Measurements from ENCODE around the gene LMF1. TPM values are rescaled to one million over a fixed set of nuclear protein-coding genes. Genes with fewer than 3 reads are reported as not detected.

Gene LMF1
- total RNA-seq, 1 donor: 35.8 TPM

GRCh38 chr16:979147-979546, 8.4 kb upstream of the LMF1 start:
- H3K27me3 ChIP-seq (ENCODE audit: insufficient read depth, low read length): peaks cover 64% of the 10 kb centered on the region
- H3K4me2 ChIP-seq (ENCODE audit: insufficient read depth, low read length): no peak overlapping the region
- no peaks in the 10 kb centered on the region for H4K20me1 ChIP-seq (ENCODE audit: insufficient read depth, low read length)
- no peak for TF ChIP-seq CTCF (IDR thresholded peaks at IDR 0.05; ENCODE audit: extremely low read depth, low read depth, low read length)
- DNase-seq (ENCODE audit: insufficient read length, low spot score, missing footprints): no peak
- H3K4me1 ChIP-seq (ENCODE audit: insufficient read depth, low read length): no peaks in the 10 kb centered on the region
- H3K4me3 ChIP-seq (ENCODE audit: insufficient read depth, low read length): no peak overlapping the region
- H3K27ac ChIP-seq (ENCODE audit: low read depth, low read length): no peak overlapping the region
- H3K79me2 ChIP-seq (ENCODE audit: insufficient read depth, low read length): no peaks in the 10 kb centered on the region
- H2AFZ ChIP-seq (ENCODE audit: low read length): no peak overlapping the region
- no peaks in the 10 kb centered on the region for H3K36me3 ChIP-seq (ENCODE audit: insufficient read depth, low read length)
- no peaks in the 10 kb centered on the region for H3K9me3 ChIP-seq (ENCODE audit: low read depth, low read length)

GRCh38 chr16:978403-978802, 7.6 kb upstream of the LMF1 start:
- H3K27me3 ChIP-seq (ENCODE audit: insufficient read depth, low read length): peaks cover 61% of the 10 kb centered on the region
- H3K4me3 ChIP-seq (ENCODE audit: insufficient read depth, low read length): no peak overlapping the region
- no peaks in the 10 kb centered on the region for H4K20me1 ChIP-seq (ENCODE audit: insufficient read depth, low read length)
- H3K4me1 ChIP-seq (ENCODE audit: insufficient read depth, low read length): no peaks in the 10 kb centered on the region
- H3K79me2 ChIP-seq (ENCODE audit: insufficient read depth, low read length): no peaks in the 10 kb centered on the region
- TF ChIP-seq CTCF (IDR thresholded peaks at IDR 0.05; ENCODE audit: extremely low read depth, low read depth, low read length): no peak
- H3K27ac ChIP-seq (ENCODE audit: low read depth, low read length): no peak overlapping the region
- DNase-seq (ENCODE audit: insufficient read length, low spot score, missing footprints): no peak
- no peaks in the 10 kb centered on the region for H3K9me3 ChIP-seq (ENCODE audit: low read depth, low read length)
- H2AFZ ChIP-seq (ENCODE audit: low read length): no peak overlapping the region
- no peak overlapping the region for H3K4me2 ChIP-seq (ENCODE audit: insufficient read depth, low read length)
- H3K36me3 ChIP-seq (ENCODE audit: insufficient read depth, low read length): no peaks in the 10 kb centered on the region

- no peak for TF ChIP-seq CTCF (IDR thresholded peaks at IDR 0.05; ENCODE audit: extremely low read depth, low read depth, low read length)
- H3K27me3 ChIP-seq (ENCODE audit: insufficient read depth, low read length): peaks cover 59% of the 10 kb centered on the region
Measured at GRCh38 chr16:977896-978295, 7.1 kb upstream of the LMF1 start.

GRCh38 chr16:977081-977701, 6.4 kb upstream of the LMF1 start:
- H3K27me3 ChIP-seq (ENCODE audit: insufficient read depth, low read length): peaks cover 59% of the 10 kb centered on the region
- TF ChIP-seq CTCF (IDR thresholded peaks at IDR 0.05; ENCODE audit: extremely low read depth, low read depth, low read length): no peak
- no peaks in the 10 kb centered on the region for H3K4me1 ChIP-seq (ENCODE audit: insufficient read depth, low read length)

More at GRCh38 chr16:977896-978295, 7.1 kb upstream of the LMF1 start:
- H4K20me1 ChIP-seq (ENCODE audit: insufficient read depth, low read length): no peaks in the 10 kb centered on the region
- no peaks in the 10 kb centered on the region for H3K9me3 ChIP-seq (ENCODE audit: low read depth, low read length)
- H2AFZ ChIP-seq (ENCODE audit: low read length): no peak overlapping the region
- no peak overlapping the region for H3K4me2 ChIP-seq (ENCODE audit: insufficient read depth, low read length)
- H3K36me3 ChIP-seq (ENCODE audit: insufficient read depth, low read length): no peaks in the 10 kb centered on the region
- H3K27ac ChIP-seq (ENCODE audit: low read depth, low read length): no peak overlapping the region
- H3K4me1 ChIP-seq (ENCODE audit: insufficient read depth, low read length): no peaks in the 10 kb centered on the region
- no peak for DNase-seq (ENCODE audit: insufficient read length, low spot score, missing footprints)
- H3K4me3 ChIP-seq (ENCODE audit: insufficient read depth, low read length): no peak overlapping the region
- H3K79me2 ChIP-seq (ENCODE audit: insufficient read depth, low read length): no peaks in the 10 kb centered on the region

More at GRCh38 chr16:977081-977701, 6.4 kb upstream of the LMF1 start:
- no peak for DNase-seq (ENCODE audit: insufficient read length, low spot score, missing footprints)
- Histone ChIP-seq H2AFZ (ENCODE audit: low read length) (no peak overlapping the region), H3K27ac (ENCODE audit: low read depth, low read length) (no peak overlapping the region), H4K20me1 (ENCODE audit: insufficient read depth, low read length) (no peaks in the 10 kb centered on the region), H3K4me3 (ENCODE audit: insufficient read depth, low read length) (no peak overlapping the region), H3K36me3 (ENCODE audit: insufficient read depth, low read length) (no peaks in the 10 kb centered on the region), H3K4me2 (ENCODE audit: insufficient read depth, low read length) (no peak overlapping the region), H3K9me3 (ENCODE audit: low read depth, low read length) (no peaks in the 10 kb centered on the region), H3K79me2 (ENCODE audit: insufficient read depth, low read length) (no peaks in the 10 kb centered on the region)

Measured in osteoblast (primary cell).